ENCODE data around the gene MVK. TPM values are rescaled to one million over a fixed set of nuclear protein-coding genes. Genes with fewer than 3 reads are reported as not detected.

MVK gene
- total and polyA plus RNA-seq, 4 donors: 34.9 to 50.3 (median 41.4) TPM

DNA sequence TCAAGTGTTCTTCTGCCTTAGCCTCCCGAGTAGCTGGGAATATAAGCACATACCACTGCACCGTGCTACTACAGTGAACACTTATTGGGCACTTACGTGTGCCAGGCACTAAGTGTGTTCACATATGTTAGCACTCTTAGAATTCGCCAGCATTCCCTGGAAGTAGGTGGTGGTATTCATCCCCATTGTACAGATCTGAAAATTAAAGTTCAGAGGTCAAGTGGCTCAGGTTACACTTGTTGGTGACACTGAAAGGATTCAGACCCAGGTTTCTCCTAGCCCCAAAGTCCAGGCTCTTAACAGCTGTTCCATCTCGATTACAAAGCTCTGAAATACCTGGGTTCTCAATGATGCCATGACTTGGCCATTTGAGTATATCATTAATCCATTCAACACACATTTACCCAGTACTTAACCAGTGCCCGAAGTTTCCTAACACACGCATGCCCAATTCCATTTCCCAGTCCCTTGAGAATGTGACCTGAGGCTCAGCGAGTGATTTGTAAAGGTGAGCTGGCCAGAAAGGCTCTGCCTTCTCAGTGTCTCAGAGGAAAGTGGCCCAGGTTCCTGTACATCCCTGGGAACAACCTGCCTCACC, 4.8 kb downstream of the MVK start:
- Histone ChIP-seq H3K27ac (ENCODE audit: low read depth in 1 of 2, low read length in 2 of 2) (peak overlapping the region; percentile 75 to 77), H3K9me3 (ENCODE audit: control insufficient read depth in 4 of 4, low read length in 3 of 4) (no peaks in the 10 kb centered on the region), H3K4me1 (ENCODE audit: control insufficient read depth in 4 of 4, insufficient read depth in 4 of 4, low read length in 3 of 4) (peaks cover 31 to 76% (median 73%) of the 10 kb centered on the region in 4 donors), H3K4me3 (ENCODE audit: low read depth in 1 of 3, low read length in 3 of 3) (no peak overlapping the region), H3K36me3 (ENCODE audit: control insufficient read depth in 4 of 4, insufficient read depth in 3 of 4, low read depth in 1 of 4, low read length in 3 of 4) (peaks cover 3 to 25% (median 12%) of the 10 kb centered on the region in 4 donors), H3K27me3 (ENCODE audit: control insufficient read depth in 4 of 4, insufficient read depth in 4 of 4, low read length in 3 of 4) (no peaks in the 10 kb centered on the region), H3K9ac (ENCODE audit: low read depth in 1 of 2, low read length in 2 of 2) (peak overlapping the region in 1 of 2 donors; percentile 79)
- TF ChIP-seq HNF4A (conservative IDR thresholded peaks at IDR 0.05): peak; percentile 83 to 84
- TF ChIP-seq, protein P1, sequence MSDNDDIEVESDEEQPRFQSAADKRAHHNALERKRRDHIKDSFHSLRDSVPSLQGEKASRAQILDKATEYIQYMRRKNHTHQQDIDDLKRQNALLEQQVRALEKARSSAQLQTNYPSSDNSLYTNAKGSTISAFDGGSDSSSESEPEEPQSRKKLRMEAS (IDR thresholded peaks at IDR 0.05): peak; percentile 59
- TF ChIP-seq, protein P2, sequence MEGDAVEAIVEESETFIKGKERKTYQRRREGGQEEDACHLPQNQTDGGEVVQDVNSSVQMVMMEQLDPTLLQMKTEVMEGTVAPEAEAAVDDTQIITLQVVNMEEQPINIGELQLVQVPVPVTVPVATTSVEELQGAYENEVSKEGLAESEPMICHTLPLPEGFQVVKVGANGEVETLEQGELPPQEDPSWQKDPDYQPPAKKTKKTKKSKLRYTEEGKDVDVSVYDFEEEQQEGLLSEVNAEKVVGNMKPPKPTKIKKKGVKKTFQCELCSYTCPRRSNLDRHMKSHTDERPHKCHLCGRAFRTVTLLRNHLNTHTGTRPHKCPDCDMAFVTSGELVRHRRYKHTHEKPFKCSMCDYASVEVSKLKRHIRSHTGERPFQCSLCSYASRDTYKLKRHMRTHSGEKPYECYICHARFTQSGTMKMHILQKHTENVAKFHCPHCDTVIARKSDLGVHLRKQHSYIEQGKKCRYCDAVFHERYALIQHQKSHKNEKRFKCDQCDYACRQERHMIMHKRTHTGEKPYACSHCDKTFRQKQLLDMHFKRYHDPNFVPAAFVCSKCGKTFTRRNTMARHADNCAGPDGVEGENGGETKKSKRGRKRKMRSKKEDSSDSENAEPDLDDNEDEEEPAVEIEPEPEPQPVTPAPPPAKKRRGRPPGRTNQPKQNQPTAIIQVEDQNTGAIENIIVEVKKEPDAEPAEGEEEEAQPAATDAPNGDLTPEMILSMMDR (IDR thresholded peaks at IDR 0.05; ENCODE audit: low read depth, low read length, missing input control): no peak
- peak; percentile 55 for TF ChIP-seq FOXA2 (IDR thresholded peaks at IDR 0.05)
- TF ChIP-seq NR2F2 (IDR thresholded peaks at IDR 0.05): peak; percentile 46
- TF ChIP-seq FOXA1 (IDR thresholded peaks at IDR 0.05): no peak
- TF ChIP-seq TAF1 (conservative IDR thresholded peaks at IDR 0.05): no peak
- peak; percentile 69 for TF ChIP-seq YY1 (IDR thresholded peaks at IDR 0.05)
- TF ChIP-seq, protein P3, sequence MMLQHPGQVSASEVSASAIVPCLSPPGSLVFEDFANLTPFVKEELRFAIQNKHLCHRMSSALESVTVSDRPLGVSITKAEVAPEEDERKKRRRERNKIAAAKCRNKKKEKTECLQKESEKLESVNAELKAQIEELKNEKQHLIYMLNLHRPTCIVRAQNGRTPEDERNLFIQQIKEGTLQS (IDR thresholded peaks at IDR 0.05): no peak
- peak in 1 of 2 donors; percentile 17 for TF ChIP-seq RAD21 (IDR thresholded peaks at IDR 0.05)
- TF ChIP-seq, protein P4, sequence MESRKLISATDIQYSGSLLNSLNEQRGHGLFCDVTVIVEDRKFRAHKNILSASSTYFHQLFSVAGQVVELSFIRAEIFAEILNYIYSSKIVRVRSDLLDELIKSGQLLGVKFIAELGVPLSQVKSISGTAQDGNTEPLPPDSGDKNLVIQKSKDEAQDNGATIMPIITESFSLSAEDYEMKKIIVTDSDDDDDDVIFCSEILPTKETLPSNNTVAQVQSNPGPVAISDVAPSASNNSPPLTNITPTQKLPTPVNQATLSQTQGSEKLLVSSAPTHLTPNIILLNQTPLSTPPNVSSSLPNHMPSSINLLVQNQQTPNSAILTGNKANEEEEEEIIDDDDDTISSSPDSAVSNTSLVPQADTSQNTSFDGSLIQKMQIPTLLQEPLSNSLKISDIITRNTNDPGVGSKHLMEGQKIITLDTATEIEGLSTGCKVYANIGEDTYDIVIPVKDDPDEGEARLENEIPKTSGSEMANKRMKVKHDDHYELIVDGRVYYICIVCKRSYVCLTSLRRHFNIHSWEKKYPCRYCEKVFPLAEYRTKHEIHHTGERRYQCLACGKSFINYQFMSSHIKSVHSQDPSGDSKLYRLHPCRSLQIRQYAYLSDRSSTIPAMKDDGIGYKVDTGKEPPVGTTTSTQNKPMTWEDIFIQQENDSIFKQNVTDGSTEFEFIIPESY (IDR thresholded peaks at IDR 0.05): no peak
- TF ChIP-seq EGR1 (IDR thresholded peaks at IDR 0.05; ENCODE audit: low read depth in 2 of 2): no peak
- TF ChIP-seq HNF4G (IDR thresholded peaks at IDR 0.05): peak; percentile 59
- TF ChIP-seq, protein P5, sequence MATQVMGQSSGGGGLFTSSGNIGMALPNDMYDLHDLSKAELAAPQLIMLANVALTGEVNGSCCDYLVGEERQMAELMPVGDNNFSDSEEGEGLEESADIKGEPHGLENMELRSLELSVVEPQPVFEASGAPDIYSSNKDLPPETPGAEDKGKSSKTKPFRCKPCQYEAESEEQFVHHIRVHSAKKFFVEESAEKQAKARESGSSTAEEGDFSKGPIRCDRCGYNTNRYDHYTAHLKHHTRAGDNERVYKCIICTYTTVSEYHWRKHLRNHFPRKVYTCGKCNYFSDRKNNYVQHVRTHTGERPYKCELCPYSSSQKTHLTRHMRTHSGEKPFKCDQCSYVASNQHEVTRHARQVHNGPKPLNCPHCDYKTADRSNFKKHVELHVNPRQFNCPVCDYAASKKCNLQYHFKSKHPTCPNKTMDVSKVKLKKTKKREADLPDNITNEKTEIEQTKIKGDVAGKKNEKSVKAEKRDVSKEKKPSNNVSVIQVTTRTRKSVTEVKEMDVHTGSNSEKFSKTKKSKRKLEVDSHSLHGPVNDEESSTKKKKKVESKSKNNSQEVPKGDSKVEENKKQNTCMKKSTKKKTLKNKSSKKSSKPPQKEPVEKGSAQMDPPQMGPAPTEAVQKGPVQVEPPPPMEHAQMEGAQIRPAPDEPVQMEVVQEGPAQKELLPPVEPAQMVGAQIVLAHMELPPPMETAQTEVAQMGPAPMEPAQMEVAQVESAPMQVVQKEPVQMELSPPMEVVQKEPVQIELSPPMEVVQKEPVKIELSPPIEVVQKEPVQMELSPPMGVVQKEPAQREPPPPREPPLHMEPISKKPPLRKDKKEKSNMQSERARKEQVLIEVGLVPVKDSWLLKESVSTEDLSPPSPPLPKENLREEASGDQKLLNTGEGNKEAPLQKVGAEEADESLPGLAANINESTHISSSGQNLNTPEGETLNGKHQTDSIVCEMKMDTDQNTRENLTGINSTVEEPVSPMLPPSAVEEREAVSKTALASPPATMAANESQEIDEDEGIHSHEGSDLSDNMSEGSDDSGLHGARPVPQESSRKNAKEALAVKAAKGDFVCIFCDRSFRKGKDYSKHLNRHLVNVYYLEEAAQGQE (IDR thresholded peaks at IDR 0.05): peak; percentile 79
- peak; percentile 52 to 82 for TF ChIP-seq JUND (IDR thresholded peaks at IDR 0.05)
- no peak for TF ChIP-seq GABPA (IDR thresholded peaks at IDR 0.05 in 1 of 2, conservative IDR thresholded peaks at IDR 0.05 in 1 of 2)
- TF ChIP-seq RXRA (IDR thresholded peaks at IDR 0.05): peak; percentile 62 to 81
- TF ChIP-seq SP1 (IDR thresholded peaks at IDR 0.05): peak; percentile 76
- no peak for DNase-seq (ENCODE audit: low spot score)
- 64% methylated on average over 8 of the region's 8 CpGs for WGBS

Measured in liver (tissue), 9 donors.